NCI-H345 treated with DMSO at 0.1 percent for 48 hours (cell line): ENCODE results near the gene NUDT2.
"Not testable (repeated sequence)": the region's sequence is repeated elsewhere in the genome, so short reads cannot be mapped to it uniquely, and the experiment has no call there.

Experiments used
- DNase-seq: peaks from one replicate; lab custom pipeline; 2025; ENCODE audit not compliant: unreplicated experiment; lab: John Stamatoyannopoulos, UW

Gene NUDT2

DNA sequence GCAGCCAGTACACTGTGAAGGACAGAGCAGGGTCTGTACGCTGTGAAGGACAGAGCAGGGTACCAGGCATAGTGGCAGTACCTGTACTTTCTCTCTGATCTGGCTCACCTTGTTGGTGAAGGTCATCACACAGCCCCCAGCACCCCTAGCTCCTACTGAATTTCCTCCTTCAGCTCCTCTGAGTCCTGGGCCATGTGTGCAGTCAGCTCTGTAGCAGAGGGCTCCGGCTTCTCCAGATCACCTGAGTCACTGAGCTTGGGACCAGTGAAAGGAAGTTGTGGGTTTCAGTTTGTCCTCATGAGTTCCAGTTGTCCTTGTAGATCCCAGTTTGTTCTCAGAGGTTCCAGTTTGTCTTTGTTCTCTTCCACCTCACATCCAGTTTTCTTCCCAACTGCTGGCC lies 5.5 kb downstream of the NUDT2 start:
- no peak for DNase-seq

DNA sequence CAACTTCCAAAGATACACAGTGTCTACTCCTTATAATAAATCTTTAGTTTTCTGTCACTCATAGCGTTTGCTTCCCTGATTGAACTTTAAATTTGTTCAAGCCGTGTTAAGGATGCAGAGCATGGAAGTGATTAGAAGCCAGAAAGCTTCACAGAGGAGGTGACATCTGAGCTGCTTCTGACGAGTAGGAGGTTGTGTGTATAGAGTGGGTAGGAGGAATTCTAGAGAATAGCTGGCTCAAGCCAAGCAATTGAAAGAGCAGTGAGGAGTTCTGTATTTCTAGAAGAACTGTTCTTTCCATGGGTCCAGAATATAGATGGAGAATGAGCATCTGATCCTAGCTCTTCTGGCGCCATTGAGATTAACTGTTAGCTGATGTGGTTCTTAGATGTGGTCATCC lies 6.0 kb downstream of the NUDT2 start:
- no peak for DNase-seq

DNA sequence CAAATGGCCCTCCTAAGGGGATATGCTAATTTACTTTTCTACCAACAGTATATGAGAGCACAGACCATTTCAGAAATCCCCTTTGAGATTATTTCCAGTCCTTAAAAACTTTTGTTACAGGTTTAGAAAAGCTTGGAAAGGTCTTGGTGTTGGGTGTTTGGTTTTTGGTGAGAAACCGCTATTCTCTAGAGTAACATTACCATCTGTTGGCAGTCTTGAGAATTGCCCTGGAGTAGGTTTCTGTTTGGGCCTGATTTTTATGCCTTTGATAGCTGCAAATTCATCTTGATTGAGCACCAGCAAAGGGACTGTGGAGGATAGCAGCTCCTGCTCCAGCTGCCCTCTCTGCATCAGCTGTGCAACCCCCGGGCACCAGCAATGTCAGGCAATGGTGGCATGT lies 8.0 kb downstream of the NUDT2 start:
- DNase-seq: no peak

DNA sequence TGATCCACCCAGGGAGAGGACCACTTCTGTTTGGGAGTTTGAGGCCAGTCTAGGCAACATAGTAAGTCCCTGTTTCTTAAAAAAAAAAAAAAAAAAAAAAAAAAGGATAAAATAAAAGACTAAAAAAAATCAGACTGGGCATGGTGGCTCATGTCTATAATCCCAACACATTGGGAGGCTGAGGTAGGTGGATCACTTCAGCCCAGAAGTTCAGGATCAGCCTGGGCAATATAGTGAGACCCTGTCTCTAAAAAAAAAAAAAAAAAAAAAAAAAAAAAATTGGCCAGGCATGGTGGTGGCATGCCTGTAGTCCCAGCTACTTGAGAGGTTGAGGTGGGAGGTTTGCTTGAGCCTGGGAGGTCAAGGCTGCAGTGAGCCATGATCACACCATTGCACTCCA lies 8.7 kb downstream of the NUDT2 start:
- DNase-seq: not testable (repeated sequence)

DNA sequence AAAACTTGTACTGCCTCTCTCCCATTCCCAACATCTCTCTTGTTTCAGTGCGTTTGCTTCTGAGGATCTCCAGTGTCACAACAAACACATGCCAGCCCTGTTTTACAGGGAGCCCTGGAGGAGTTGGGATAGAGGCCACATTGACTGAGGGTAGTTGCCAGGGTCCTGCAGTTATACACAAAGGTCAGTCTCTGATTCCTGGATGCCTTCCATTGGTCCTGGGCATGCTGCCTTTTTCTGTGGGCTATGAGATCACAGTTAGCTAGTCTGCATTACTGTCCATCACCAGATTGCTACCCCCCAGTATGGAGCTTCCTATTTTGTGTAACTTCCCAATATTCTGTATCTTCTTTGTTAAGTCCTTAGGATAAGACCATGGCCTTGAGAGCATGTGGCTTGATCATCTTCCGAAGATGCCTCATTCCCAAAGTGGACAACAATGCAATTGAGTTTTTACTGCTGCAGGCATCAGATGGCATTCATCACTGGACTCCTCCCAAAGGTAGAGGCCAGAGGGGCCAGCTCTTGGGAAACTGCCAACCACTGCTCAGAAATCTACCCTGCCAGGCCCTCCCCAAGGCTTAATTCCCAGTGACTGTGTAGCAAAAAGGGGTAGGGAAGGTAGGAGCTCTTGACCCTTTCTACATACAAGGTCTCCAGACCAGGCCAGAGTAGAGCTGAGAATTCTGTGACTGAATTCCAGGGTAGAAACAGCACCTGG lies 9.5 kb downstream of the NUDT2 start:
- DNase-seq: no peak

DNA sequence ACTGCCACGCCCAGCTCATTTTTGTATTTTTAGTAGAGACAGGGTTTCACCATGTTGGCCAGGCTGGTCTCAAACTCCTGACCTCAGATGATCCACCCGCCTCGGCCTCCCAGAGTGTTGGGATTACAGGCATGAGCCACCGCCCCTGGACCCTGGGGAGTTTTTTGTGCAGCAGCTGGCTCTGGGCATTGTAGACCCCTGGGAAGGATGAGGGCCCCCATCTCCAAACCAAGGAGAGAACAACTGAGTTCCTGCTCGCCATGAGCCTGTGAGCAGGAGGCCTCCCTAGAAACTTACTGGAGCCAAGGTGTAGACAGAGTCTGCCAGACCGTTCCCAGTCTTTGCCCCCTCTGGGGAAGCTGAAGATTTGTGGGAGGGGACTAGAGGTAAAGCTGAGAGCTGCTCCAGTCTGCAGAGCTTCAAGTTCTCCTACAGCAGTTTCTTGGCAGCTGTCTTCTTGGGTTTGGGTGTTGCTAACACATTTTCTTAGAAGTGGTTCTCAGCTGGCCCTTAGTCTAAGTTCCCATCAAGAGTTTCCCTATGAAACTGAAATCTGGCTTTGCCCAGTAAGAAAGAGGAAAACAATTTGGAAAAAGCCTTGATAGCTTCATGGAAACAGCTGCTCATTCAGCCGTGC lies 12.4 kb downstream of the NUDT2 start:
- no peak for DNase-seq

DNA sequence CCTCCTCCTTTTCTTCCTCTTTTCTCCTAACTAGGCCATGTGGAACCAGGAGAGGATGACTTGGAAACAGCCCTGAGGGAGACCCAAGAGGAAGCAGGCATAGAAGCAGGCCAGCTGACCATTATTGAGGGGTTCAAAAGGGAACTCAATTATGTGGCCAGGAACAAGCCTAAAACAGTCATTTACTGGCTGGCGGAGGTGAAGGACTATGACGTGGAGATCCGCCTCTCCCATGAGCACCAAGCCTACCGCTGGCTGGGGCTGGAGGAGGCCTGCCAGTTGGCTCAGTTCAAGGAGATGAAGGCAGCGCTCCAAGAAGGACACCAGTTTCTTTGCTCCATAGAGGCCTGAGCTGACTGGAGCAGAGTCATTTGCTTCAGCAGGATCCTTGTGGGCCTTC lies 13.7 kb downstream of the NUDT2 start:
- DNase-seq: no peak

DNA sequence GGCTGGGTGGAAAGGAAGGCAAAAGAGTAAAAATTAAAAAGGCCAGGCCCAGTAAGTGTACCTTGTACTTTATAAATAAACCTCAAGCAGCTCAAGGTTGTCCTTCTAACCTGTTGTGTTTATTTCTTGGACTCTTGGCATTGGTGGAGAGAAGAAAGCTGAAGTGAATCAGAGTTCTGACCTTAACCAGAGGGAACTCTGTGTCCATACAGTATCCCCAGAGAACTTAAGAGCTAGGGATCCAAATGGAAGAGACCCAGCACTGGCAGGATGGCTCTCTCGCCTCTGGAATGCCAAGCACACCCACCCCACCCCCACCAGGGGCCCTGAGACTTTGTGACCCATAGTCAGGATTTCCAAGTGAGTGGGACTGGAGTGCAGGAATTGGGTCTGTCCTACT lies 14.2 kb downstream of the NUDT2 start:
- no peak for DNase-seq

DNA sequence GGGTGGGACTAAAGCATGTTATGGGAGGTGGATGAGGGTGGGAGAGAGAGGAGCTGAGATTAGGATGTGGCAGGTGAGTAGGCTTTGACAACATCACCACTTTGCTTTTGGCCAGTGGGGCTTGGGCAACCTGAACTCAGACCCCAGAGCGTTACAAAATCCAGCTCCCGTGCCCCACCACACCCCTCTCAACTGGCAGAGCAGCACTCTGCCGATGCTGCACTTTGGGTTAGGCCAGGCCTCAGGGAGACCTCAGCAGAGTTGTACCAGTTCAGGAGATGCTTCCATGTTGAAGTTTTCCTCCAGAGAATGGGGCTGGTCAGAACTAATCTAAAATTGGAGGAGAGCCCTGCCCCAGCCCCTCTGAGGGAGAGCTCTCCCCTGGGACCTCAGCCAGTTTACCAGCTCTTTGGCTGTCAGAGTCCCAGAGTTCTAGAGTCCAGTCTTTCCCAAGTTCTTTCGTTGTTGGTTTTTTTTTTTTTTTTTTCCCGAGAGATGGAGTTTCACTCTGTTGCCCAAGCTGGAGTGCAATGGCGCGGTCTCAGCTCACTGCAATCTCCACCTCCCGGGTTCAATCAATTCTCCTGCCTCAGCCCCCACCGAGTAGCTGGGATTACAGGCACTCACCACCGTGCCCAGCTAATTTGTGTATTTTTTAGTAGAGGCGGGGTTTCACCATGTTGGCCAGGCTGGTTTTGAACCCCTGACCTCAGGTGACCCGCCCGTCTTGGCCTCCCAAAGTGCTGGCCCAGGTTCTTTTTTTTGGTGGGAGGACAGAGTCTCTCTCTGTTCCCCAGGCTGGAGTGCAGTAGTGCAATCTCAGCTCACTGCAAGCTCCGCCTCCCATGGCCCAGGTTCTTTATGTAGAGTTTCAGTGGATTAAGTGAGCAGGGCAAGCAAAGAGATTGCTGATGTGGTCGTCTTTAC lies 17.8 kb downstream of the NUDT2 start:
- no peak for DNase-seq

DNA sequence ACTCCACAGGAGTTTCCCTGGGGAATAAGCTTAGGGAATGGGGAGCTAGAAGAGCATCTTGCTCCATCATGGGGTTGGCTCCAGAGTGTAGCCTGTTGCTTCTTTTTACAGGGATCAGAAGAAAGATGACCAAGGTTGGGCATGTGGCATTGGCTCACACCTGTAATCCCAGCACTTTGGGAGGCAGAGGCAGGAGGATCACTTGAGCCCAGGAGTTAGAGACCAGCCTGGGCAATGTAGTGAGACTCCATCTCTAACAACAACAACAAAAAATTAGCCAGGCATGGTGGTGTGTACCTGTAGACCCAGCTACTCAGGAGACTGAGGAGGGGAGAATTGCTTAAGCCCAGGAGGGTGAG lies 18.4 kb downstream of the NUDT2 start:
- DNase-seq: no peak

DNA sequence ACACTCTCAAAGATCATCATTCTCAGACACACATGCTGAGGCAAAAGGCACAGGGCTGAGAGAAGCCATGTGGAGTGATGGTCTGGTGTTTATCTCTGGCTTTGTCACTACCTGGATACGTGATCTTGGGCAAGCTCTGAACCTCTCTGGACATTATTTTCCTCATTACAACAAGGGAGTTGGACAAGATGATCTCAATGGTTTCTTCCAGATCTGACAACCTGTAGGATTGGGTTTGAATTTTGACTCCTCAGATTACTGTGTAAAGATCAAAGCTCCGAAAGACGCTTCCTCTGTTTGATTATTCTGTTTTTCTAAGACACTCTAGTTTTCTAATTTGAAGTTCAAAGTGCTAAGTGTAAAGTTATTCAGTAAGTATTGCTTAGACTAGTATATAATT lies 20.0 kb downstream of the NUDT2 start:
- DNase-seq: no peak

DNA sequence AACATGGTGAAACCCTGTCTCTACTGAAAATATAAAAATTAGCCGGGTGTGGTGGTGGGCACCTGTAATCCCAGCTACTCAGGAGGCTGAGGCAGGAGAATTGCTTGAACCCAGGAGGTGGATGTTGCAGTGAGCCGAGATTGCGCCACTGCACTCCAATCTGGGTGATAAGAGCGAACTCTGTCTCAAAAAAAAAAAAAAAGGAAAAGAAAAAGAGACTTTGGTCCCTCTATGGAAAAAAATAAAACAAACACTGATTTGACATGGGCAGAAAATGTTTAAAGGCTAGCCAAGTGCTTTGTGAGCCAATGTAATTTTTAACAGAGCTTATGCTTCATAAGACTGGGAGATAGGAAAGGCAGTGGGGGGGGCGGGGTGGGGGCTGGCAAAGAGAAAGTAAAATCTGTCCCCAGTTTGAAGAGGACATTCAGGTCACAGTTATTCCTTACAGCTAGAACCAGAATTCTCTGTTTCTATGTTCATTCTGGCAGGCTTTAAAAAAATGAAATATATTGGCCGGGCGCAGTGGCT lies 22.8 kb downstream of the NUDT2 start:
- DNase-seq: not testable (repeated sequence)

DNA sequence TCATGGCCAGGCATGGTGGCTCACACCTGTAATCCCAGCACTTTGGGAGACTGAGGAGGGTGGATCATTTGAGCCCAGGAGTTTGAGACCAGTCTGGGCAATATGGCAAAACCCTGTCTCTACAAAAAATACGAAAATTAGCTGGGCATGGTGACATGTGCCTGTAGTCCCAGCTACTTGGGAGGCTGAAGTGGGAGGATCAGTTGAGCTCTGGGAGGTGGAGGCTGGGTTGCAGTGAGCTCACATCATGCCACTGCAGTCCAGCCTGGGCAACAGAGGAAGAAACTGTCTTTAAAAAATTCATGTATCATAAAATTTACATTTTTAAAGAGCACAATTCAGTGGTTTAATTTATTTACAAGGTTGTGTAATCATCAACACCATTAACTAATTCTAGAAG lies 23.6 kb downstream of the NUDT2 start:
- DNase-seq: not testable (repeated sequence)

DNA sequence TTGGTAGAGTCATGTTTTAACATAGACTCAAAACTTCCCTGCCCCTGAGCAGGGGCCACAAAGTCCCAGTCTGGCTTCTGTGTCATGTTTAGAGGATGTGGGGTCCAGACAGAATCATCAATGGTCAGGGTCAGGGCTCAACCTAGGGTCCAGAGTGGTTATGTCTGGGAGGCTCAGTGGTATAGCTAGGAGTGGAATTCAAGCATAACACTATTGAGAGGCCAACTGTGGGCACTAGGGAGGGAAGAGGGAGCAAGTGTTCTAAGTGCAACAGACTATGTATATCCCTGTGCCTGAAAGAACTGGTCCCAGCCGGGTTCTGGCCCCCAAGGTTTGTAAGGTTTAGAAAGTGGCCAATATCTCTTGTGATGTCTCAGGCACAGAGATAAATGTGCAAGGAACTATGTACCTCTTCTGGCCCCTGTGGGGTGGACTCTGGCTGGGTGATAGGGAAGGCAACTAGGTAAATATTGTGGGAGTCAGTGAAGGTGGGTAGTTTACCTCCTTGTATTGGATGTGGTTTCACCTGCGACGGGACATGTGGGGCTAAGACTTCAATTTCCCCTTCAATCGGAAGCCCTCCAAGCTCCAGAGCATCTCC lies 33.3 kb downstream of the NUDT2 start:
- DNase-seq: no peak

DNA sequence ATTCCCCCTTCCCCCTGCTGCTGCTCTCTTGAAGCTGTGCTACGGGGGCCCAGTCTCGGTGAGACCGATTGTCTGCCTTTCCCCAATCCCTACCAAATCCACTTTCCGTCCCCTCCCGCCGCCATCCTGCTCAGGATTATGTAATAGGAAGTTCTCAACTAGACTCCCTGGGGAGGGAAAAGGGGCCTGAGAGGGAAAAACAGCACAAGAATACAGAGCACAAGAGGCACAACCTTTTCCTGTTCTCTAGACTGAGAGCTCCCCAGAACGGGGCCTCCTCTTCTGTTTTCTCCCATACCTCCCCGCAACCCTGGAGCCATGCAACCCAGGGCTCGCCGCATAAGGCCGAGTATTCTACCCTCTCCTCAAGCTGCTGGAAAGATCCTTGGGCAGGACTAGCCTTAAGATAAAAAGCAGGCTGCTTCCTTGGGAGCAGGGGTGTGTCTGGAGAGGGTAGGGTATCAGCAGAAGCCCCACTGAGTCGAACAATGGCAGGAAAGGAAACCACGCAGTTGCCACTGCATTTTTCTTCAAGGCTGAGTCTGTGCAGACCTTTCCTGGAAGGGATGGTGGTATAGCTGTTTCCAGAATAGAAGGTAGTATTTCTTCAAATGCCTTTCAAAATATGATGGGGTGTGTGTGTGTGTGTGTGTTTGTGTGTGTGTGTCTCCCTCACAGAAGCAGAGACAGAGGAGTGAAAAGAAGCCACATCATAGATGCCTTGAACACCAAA lies 34.4 kb downstream of the NUDT2 start:
- no peak for DNase-seq

DNA sequence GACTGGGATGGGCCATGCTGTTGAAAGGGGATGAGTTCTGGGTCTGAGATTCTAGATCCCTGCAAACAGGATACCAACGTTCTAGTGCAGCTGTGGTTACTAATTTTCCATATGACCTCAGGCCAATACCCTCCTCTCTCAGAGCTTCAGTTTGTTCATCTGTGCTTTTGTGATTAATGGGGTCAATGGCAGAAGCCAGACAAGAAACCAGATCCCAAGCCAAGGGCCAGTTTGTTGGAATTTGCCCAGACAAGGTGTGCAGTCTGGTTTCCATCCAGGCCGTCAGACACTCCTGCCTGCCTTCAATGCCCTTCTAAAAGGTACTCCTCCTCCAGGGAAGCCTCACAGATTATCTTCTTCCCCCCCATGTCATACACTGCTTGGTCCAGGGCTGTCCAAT lies 35.9 kb downstream of the NUDT2 start:
- no peak for DNase-seq

DNA sequence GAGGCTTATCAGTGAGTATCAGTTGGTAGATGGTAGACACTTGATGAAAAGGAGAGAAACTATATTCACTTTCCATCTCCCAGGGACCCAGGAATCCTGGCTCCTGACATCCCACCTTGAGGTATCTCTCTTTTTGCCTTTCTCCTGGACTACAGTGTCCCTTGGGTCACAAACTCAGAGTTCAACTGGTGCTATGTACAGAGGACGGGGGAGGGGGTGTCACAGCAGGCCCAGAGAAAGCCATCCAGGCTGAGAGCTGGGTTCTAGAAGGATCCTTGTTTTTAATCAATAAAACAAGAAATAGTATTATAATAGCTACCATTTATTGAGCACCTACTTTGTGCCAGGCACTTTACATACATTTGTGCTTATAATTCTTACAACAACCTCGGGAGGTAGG lies 37.0 kb downstream of the NUDT2 start:
- no peak for DNase-seq

DNA sequence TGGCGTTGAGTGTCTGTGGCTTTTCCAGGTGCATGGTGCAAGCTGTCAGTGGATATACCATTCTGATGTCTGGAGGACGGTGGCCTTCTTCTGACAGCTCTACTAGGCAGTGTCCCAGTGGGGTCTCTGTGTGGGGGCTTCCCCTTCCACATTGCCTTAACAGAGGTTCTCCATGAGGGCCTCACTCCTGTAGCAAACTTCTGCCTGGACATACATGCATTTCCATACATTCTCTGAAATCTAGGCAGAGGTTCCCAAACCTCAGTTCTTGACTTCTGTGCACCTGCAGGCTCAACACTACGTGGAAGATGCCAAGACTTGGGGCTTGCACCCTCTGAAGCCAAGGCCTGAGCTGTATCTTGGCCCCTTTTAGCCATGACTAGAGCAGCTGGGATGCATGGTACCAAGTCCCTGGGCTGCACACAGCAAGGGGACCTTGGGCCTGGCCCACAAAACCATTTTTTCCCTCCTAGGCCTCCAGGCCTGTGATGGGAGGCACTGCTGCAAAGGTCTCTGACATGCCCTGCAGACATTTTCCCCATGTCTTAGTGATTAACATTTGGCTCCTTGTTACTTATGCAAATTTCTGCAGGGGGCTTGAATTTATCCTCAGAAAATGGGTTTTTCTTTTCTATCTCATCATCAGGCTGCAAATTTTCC lies 38.5 kb downstream of the NUDT2 start:
- DNase-seq: not testable (repeated sequence)

DNA sequence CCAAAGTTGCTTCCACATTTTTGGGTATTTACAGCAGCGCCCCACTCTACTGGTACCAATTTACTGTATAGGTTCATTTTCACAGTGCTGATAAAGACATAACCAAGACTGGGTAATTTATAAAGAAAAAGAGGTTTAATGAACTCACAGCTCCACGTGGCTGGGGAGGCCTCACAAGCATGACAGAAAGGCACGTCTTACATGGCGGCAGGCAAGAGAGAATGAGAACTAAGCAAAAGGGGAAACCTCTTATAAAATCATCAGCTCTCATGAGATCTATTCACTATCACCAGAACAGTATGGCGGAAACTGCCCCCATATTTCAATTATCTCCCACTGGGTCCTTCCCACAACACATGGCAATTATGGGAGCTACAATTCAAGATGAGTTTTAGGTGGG lies 39.4 kb downstream of the NUDT2 start:
- not testable (repeated sequence) for DNase-seq

DNA sequence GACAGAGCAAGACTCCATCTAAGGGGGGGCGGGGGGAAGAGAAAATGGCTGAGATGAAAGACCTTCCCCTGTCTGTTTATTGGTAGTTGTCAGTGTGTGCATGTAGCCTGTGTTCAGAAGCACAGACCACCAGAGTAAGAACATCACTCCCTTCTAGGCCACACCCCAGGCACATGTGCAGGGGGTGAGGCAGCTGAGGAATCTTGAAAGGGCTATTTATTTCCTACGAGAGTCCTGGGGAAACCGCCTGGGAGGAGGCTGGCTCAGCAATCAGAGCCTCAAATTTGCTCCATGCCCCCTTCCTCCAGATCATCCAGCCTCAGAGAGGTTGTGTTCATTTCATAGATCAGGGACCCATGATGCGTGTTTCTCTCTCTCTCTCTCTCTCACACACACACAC lies 40.3 kb downstream of the NUDT2 start:
- no peak for DNase-seq
